Hindlimb muscle (tissue), 1 donor: ENCODE results near the gene SMARCA4. TPM values are rescaled to one million over a fixed set of nuclear protein-coding genes. Genes with fewer than 3 reads are reported as not detected.

ENCODE experiments used
- DNase-seq: peaks from one replicate; pipeline ENCODE4 v3.0.0-alpha.2; 2013
- polyA plus RNA-seq: library from polyadenylated mRNA; unstranded; fragments of 120-200 nt; gene quantifications from one replicate; pipeline ENCODE4 v1.2.1, GENCODE V29; 2013; ENCODE audit not compliant: insufficient read length

Gene SMARCA4
- 107 TPM for polyA plus RNA-seq

DNA sequence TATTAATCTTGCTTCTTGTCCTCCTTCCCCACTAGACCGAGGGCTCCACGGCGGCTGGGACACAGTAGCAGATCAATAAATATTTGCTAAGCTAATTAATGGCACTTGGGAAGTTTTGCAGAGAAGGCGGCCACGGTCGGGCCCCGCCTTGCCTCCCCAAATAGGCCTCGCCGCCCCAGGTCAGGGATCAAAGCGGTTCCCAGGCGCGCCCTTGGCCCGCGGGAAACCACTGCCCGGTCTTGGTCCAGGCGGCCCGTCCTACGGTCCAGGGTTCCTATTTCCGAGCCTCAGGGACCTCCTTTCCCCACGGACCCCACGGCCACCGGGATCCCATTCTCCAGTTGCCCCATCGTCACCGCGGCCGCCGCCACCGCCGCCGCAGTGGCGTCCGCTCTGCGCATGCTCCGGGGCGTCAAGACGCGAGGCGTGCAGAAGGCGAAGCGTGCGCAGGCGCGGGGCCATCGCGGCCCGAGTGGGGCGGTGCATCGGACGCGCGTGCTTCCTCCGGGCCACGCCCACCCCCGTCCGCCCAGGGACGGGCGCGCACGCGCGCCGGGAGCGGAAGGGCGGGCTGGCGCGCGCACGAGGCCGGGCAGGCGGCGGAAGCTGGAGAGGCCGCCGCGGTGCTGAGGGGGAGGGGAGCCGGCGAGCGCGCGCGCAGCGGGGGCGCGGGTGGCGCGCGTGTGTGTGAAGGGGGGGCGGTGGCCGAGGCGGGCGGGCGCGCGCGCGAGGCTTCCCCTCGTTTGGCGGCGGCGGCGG is at the start of gene SMARCA4:
TSS of gene SMARCA4 (plus strand) at position 717 of the 759 bp plus-strand sequence. CDS start 23,122 bp downstream, outside the sequence.
- DNase-seq, result peak; percentile 100

DNA sequence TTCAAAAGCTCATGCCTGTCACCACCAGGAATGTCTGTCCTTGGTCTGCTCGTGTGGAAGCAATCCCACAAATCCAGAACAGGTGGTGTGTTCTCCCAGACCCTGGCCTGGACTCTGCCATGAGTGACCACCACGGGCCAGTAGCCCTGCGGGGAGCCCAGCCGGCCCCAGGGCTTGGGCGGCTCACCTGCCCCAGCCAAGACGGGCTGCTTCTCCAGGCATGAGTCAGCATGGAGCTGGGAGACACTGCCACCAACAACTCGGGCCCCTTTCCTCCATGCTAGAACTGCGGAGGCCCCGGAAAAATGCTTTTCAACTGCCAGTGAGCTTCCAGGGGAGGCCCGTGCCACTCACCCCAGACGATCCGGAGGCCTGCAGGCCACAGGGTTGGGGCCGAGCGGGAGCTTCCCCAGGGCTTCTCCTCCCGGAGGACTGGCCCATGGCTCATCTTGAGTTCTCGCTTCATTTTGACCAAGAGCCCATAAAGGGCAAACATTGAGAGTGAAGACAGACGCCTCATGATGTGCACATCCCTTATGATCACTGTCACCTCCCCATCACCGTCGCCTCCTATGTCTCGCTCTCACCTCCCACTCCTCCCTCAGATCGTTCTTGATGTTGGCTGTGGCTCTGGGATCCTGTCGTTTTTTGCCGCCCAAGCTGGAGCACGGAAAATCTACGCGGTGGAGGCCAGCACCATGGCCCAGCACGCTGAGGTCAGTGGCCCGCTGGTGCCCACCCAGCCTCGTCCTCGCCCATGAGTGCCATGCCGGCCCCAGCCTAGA is 49.1 kb upstream of the SMARCA4 start:
- no peak for DNase-seq

GRCh38 chr19:10912619-10913018 is 48.2 kb upstream of the SMARCA4 start:
- DNase-seq, result no peak

- no peak for DNase-seq
Observed at GRCh38 chr19:10913716-10914340, 47.0 kb upstream of the SMARCA4 start.

DNA sequence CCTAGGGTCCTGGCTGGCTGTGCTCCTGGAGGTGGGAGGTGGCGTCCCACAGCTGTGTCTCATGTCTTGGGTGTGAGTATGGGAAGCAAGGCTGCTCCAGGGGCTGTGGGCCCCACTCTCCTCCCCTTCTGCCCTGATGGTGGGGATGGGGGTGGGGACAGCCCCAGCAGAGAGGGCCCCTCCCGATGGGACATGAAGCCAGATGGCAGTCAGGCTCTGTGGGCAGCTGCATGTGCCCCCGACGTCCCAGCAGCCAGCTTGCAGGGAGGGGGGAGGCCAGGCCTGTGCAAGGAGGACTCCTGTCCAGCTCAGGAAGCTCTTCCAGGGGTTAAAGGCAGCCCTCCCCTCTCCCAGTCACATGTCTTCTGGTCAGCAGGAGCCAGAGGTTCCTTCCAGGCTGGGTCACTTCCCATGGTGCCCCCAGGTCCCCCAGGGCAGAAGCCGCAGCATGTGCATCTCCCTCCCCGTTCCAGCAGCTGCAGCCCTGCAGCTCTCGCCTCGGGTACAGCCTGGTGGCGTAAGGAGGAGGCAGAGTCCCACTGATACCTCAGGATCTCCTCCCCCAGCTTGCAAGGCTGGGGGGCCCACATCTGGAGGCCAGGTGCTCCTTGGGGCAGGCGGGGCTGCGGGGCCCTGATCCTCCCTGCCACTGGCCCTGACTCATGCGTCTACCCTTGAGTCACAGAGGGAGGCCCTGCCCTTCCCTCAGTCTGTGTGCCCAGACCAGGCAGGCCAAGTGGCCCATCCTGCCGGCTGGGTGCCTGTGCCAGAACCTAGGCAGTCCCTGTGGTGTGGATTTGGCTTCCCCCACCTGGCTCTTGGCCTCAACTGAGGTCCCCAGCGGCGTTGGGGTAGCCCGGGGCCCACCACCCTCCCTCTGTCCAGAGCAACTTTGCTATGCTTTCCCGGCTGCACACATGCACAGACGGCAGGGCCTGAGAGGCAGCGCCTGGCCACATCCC is 45.4 kb upstream of the SMARCA4 start:
- DNase-seq, result peak; percentile 43

DNA sequence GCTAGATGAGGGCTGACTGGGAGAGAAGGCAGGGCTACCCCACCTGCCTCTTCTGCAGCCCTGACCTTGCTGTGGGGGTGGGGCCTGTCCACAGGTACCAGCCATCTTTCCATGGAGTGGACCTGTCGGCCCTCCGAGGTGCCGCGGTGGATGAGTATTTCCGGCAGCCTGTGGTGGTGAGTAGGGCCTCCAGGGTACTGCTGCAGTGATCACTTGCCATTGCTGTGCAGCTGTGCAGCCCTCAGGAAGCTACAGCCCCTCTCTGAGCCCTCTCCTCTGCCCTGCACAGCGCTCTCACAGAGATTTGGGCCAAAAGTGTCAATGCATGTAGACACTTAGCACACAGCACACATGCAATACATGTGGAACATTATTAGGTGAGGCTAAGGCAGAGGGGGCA is 44.2 kb upstream of the SMARCA4 start:
- DNase-seq, result no peak

- DNase-seq, result no peak
Observed at GRCh38 chr19:10918359-10918758, 42.5 kb upstream of the SMARCA4 start.

- no peak for DNase-seq
Observed at GRCh38 chr19:10919352-10920287, 41.2 kb upstream of the SMARCA4 start.

GRCh38 chr19:10920288-10920655 is 40.6 kb upstream of the SMARCA4 start:
- no peak for DNase-seq

DNA sequence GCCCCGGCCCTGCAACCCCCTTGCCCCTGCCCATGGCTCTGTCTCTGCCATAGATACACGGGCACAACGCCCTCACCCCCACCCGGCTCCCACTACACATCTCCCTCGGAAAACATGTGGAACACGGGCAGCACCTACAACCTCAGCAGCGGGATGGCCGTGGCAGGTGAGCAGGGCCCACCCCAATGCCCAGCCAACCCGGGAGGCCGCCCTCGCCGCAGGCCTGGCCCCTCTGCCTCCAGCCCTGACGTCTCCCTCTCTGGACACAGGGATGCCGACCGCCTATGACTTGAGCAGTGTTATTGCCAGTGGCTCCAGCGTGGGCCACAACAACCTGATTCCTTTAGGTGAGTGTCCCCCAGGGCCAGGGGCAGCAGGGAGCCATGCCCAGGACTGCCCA is 40.0 kb upstream of the SMARCA4 start:
- no peak for DNase-seq

- DNase-seq, result no peak
Observed at GRCh38 chr19:10921199-10921909, 39.5 kb upstream of the SMARCA4 start.

DNA sequence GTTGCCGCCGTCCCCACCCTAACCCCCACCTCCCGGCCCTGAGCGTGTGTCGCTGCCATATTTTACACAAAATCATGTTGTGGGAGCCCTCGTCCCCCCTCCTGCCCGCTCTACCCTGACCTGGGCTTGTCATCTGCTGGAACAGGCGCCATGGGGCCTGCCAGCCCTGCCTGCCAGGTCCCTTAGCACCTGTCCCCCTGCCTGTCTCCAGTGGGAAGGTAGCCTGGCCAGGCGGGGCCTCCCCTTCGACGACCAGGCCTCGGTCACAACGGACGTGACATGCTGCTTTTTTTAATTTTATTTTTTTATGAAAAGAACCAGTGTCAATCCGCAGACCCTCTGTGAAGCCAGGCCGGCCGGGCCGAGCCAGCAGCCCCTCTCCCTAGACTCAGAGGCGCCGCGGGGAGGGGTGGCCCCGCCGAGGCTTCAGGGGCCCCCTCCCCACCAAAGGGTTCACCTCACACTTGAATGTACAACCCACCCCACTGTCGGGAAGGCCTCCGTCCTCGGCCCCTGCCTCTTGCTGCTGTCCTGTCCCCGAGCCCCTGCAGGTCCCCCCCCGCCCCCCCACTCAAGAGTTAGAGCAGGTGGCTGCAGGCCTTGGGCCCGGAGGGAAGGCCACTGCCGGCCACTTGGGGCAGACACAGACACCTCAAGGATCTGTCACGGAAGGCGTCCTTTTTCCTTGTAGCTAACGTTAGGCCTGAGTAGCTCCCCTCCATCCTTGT is 38.8 kb upstream of the SMARCA4 start:
- DNase-seq, result no peak

DNA sequence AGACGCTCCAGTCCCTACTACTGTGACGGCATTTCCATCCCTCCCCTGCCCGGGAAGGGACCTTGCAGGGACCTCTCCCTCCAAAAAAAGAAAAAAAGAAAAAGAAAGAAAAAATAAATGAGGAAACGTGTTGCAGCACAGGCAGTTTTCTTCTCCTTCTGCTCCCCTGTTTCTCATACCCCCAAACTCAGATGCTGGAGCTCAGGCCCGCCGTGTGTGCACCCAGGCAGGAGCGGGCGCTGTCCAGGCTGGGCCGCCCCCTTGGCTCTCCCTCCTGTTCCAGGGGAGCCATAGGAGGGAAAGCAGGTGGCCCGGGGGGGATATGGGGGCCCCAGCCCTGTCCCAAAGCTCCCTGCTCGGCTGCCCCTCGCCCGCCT is 38.2 kb upstream of the SMARCA4 start:
- DNase-seq, result no peak

- no peak for DNase-seq
Observed at GRCh38 chr19:10923260-10924112, 37.3 kb upstream of the SMARCA4 start.

DNA sequence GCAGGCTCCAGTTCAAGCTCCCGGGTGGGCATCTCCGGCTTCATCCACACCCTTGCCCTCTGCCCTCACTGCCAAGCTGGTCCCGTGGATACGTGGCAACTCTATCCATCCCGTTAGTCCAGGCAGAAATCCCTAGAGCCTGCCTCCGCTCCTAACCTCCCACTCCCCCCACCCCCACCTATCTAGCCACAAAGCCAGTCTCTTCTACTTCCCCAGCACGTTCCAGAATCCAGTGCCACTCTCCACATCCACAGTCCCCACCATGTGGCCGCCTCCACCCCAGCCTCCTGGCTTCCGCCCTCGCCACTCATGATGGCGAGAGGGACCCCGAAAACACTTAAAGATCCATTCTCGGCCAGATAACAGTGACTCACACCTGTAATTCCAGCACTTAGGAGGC is 36.2 kb upstream of the SMARCA4 start:
- no peak for DNase-seq

GRCh38 chr19:10927730-10928562 is 32.9 kb upstream of the SMARCA4 start:
- no peak for DNase-seq

DNA sequence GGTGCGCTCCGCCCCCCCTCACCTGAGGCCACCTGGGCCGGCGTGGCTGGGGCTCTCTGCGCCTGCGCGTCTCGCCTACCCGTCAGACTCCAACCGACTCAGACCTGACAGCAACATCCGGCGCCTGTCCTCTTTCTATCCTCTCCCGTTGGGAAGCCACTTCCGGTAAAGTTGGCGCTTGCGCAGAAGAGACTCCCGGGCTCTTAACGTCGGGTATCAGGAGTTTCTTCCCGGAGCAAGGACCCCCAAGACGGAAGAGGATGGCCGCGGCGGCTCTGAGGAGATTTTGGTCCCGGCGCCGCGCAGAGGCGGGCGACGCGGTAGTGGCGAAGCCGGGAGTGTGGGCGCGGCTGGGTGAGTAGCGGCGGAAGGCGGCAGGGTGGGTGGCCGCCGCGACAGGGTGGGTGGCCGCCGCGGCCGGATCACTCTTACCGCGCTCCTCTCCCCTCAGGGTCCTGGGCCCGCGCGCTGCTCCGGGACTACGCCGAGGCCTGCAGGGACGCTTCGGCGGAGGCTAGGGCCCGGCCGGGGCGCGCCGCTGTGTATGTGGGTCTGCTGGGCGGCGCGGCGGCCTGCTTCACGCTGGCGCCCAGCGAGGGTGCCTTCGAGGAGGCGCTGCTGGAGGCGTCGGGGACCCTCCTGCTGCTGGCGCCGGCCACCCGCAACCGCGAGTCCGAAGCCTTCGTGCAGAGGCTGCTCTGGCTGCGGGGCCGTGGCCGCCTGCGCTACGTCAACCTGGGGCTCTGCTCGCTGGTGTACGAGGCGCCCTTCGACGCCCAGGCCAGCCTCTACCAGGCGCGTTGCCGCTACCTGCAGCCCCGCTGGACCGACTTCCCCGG is 32.0 kb upstream of the SMARCA4 start, which contains the start of the genes TIMM29 and YIPF2:
TSS of gene TIMM29 (plus strand) at position 249 of the 839 bp plus-strand sequence. CDS start at position 261, 12 bp downstream.
TSS of gene YIPF2 (minus strand) at position 77 of the 839 bp plus-strand sequence. CDS start 229 bp downstream, outside the sequence.
- DNase-seq, result peak; percentile 97
